Renal pelvis (tissue), 4 donors: ENCODE measurements around the gene STEEP1. TPM values are rescaled to one million over a fixed set of nuclear protein-coding genes. Genes with fewer than 3 reads are reported as not detected.
A peak's percentile ranks its signal among the peaks of the same experiment; 100 is the strongest.

Experiments
- DNase-seq: peaks from one replicate; pipeline ENCODE4 v3.0.0-alpha.2; 2013
- polyA plus RNA-seq, 3 donors: library from polyadenylated mRNA; unstranded; fragments of 120-200 nt; gene quantifications; one replicate each; pipeline ENCODE4 v1.2.1, GENCODE V29; 2013; ENCODE audit not compliant: insufficient read length in 3 of 3

STEEP1 gene
- polyA plus RNA-seq, 3 donors: 27.5 to 33.7 (median 32.7) TPM

GRCh38 chrX:119492463-119492862 is 72.7 kb downstream of the STEEP1 start:
- DNase-seq: no peak

- no peak for DNase-seq
Observed at GRCh38 chrX:119489212-119490074, 75.8 kb downstream of the STEEP1 start.

- DNase-seq: peak; percentile 28
Observed at GRCh38 chrX:119488749-119489148, 76.5 kb downstream of the STEEP1 start.

Other genes starting within 250 kb of the STEEP1 start
- gene SLC25A43, start 166.1 kb downstream of the STEEP1 start, polyA plus RNA-seq: 1 to 10 TPM; 5.9 to 6.3 (median 6.1) TPM
- gene SLC25A5, start 97.0 kb downstream of the STEEP1 start, polyA plus RNA-seq: 100 to 1,000 TPM; 322 to 349 (median 333) TPM
- gene UBE2A, start 9.2 kb upstream of the STEEP1 start, polyA plus RNA-seq: 10 to 100 TPM; 79.6 to 92.3 (median 87.8) TPM
- 10 to 100 TPM; 13.7 to 17.6 (median 14.1) TPM for gene NKRF, start 41.0 kb upstream of the STEEP1 start, polyA plus RNA-seq
- gene SEPTIN6, start 127.8 kb upstream of the STEEP1 start, polyA plus RNA-seq: 10 to 100 TPM; 63.0 to 70.9 (median 63.4) TPM
- 1 to 10 TPM in 1 of 3 donors, under 1 TPM in 2; 0.84 to 1.2 (median 0.86) TPM for gene SOWAHD, start 193.2 kb upstream of the STEEP1 start, polyA plus RNA-seq
- 1,000 to 10,000 TPM; 2,062 to 2,326 (median 2,119) TPM for gene RPL39, start 226.2 kb upstream of the STEEP1 start, polyA plus RNA-seq